ENCODE data around the gene TBX19.

DNA sequence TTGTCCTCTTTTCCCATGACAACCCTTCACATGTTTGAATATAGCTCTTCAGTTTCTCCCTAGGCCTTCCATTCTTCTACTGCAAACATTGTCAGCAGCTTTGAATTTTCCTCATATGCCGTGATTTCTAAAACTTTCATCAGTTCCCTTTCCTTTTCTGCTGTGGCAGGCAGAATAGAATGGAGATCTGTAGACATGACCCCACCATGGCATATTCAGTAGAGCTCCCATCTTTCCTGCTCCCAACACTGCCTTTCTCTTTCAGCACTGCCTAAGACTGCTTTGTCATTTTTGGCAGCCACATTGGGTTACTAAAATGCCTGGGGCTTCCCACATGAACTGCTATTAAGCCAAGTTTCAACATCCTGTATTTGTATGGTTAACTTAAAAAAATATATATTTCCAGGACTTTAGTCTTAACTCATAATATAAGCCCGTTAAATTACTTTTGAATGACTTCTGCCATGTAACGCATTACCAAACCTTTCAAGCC lies 60.9 kb downstream of the TBX19 start:
- TF ChIP-seq CREB1 (IDR thresholded peaks at IDR 0.05; ENCODE audit: low read depth) (no peak), RAD21 (IDR thresholded peaks at IDR 0.05; ENCODE audit: insufficient read depth, low read depth, low read length) (no peak), SP1 (IDR thresholded peaks at IDR 0.05; ENCODE audit: low read depth, low read length) (no peak), TAF1 (IDR thresholded peaks at IDR 0.05; ENCODE audit: borderline replicate concordance, low read depth, low read length) (no peak), BHLHE40 (IDR thresholded peaks at IDR 0.05; ENCODE audit: borderline replicate concordance in 1 of 2, low read depth in 2 of 2, low read length in 1 of 2) (no peak)
